ENCODE measurements around the gene OR4A16. TPM values are rescaled to one million over a fixed set of nuclear protein-coding genes. Genes with fewer than 3 reads are reported as not detected.

Gene OR4A16
- not detected for total RNA-seq

GRCh38 chr11:55342901-55343300 lies at the start of gene OR4A16:
OR4A16 (plus strand) TSS chr11:55343201; CDS start chr11:55343201, 0 bp downstream.
- WGBS, 2 donors = 83 to 91% methylated on average over 3 of the region's 3 CpGs
- no peak within 1 kb of the TSS for H3K27ac ChIP-seq
- H3K36me3 ChIP-seq = no peaks in the 10 kb centered on the region
- H3K4me3 ChIP-seq = no peak within 1 kb of the TSS
- no peaks in the 10 kb centered on the region for H3K4me1 ChIP-seq
- no peak for DNase-seq
- TF ChIP-seq EP300 (IDR thresholded peaks at IDR 0.05) (no peak), POLR2A (IDR thresholded peaks at IDR 0.05) (no peak), POLR2AphosphoS5 (IDR thresholded peaks at IDR 0.05) (no peak)
- TF ChIP-seq, protein P1, sequence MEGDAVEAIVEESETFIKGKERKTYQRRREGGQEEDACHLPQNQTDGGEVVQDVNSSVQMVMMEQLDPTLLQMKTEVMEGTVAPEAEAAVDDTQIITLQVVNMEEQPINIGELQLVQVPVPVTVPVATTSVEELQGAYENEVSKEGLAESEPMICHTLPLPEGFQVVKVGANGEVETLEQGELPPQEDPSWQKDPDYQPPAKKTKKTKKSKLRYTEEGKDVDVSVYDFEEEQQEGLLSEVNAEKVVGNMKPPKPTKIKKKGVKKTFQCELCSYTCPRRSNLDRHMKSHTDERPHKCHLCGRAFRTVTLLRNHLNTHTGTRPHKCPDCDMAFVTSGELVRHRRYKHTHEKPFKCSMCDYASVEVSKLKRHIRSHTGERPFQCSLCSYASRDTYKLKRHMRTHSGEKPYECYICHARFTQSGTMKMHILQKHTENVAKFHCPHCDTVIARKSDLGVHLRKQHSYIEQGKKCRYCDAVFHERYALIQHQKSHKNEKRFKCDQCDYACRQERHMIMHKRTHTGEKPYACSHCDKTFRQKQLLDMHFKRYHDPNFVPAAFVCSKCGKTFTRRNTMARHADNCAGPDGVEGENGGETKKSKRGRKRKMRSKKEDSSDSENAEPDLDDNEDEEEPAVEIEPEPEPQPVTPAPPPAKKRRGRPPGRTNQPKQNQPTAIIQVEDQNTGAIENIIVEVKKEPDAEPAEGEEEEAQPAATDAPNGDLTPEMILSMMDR (IDR thresholded peaks at IDR 0.05) = no peak
- ATAC-seq (ENCODE audit: low FRiP score in 2 of 2) = no peak
- no peaks in the 10 kb centered on the region for H3K27me3 ChIP-seq
- H3K9me3 ChIP-seq = peaks cover 0 to 3% (median 0%) of the 10 kb centered on the region in 4 donors

DNA sequence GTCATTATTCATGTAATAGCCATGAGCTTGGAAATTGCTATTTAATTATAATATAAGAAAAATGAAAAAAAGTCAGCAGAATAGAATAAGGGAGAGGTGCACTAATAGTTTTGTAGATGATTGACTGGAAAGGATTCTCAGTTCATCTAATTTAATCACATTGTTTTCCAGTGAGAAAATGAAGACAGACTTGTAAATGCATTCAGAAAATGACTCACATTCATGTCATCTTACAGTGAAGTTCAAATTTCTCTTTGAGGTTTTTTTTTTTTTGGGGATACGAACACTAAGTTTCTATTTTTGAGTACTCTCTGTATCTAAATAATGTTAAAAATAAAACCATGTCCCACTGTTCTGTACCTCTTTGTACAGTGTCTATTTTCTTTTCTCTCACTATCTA lies 18.5 kb upstream of the OR4A16 start:
- no peak overlapping the region for H3K4me3 ChIP-seq
- no peaks in the 10 kb centered on the region for H3K4me1 ChIP-seq
- DNase-seq (no peak), ATAC-seq (ENCODE audit: low FRiP score in 2 of 2) (no peak)
- no peaks in the 10 kb centered on the region for H3K9me3 ChIP-seq
- no peak overlapping the region for H3K27ac ChIP-seq
- TF ChIP-seq POLR2A (IDR thresholded peaks at IDR 0.05) = no peak
- TF ChIP-seq, protein P1 (IDR thresholded peaks at IDR 0.05) = no peak
- no peak for TF ChIP-seq EP300 (IDR thresholded peaks at IDR 0.05)
- TF ChIP-seq POLR2AphosphoS5 (IDR thresholded peaks at IDR 0.05) = no peak
- H3K27me3 ChIP-seq = no peaks in the 10 kb centered on the region
- H3K36me3 ChIP-seq = no peaks in the 10 kb centered on the region
- 83 to 84% methylated on average over 1 of the region's 1 CpG for WGBS, 2 donors

DNA sequence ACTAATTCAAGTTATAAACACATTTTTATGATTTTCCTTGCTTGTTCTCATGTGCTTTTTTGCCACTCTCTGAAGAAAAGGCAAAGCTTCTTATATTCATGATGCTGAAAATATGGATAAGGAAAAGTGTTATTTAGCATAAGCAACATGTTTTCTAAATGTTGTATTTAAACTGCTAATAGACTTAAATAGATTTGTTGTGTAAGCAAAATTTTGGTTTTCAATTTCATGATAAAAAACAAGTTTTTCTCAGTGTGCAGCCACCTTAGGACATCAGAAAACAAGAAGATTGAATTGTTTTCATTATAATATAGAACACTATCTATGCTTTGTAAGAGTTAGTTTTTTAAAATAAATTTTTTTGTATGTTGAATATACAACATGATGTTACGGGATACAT lies 2.3 kb downstream of the OR4A16 start:
- no peak overlapping the region for H3K27ac ChIP-seq
- no peaks in the 10 kb centered on the region for H3K27me3 ChIP-seq
- no peak for TF ChIP-seq POLR2AphosphoS5 (IDR thresholded peaks at IDR 0.05)
- TF ChIP-seq, protein P1 (IDR thresholded peaks at IDR 0.05) = no peak
- TF ChIP-seq EP300 (IDR thresholded peaks at IDR 0.05) = no peak
- no peak for TF ChIP-seq POLR2A (IDR thresholded peaks at IDR 0.05)
- no peak for ATAC-seq (ENCODE audit: low FRiP score in 2 of 2)
- peaks cover 0 to 6% (median 0%) of the 10 kb centered on the region in 4 donors for H3K9me3 ChIP-seq
- 93 to 94% methylated on average over 1 of the region's 1 CpG for WGBS, 2 donors
- no peaks in the 10 kb centered on the region for H3K36me3 ChIP-seq
- no peak for DNase-seq
- H3K4me3 ChIP-seq = no peak overlapping the region
- no peaks in the 10 kb centered on the region for H3K4me1 ChIP-seq

GRCh38 chr11:55349032-55349431 lies 6.0 kb downstream of the OR4A16 start:
- Histone ChIP-seq H3K27me3 (no peaks in the 10 kb centered on the region), H3K36me3 (no peaks in the 10 kb centered on the region), H3K9me3 (peaks cover 0 to 6% (median 0%) of the 10 kb centered on the region in 4 donors), H3K4me1 (no peaks in the 10 kb centered on the region), H3K4me3 (no peak overlapping the region), H3K27ac (no peak overlapping the region)
- TF ChIP-seq POLR2A (IDR thresholded peaks at IDR 0.05) (no peak), POLR2AphosphoS5 (IDR thresholded peaks at IDR 0.05) (no peak), EP300 (IDR thresholded peaks at IDR 0.05) (no peak)
- TF ChIP-seq, protein P1 (IDR thresholded peaks at IDR 0.05) = no peak
- ATAC-seq (ENCODE audit: low FRiP score in 2 of 2) = no peak
- 14 to 15% methylated on average over 1 of the region's 1 CpG for WGBS, 2 donors
- DNase-seq = no peak

GRCh38 chr11:55357560-55358184 lies 14.7 kb downstream of the OR4A16 start:
- H3K4me3 ChIP-seq = no peak overlapping the region
- no peak overlapping the region for H3K27ac ChIP-seq
- no peak for TF ChIP-seq POLR2AphosphoS5 (IDR thresholded peaks at IDR 0.05)
- no peak for TF ChIP-seq POLR2A (IDR thresholded peaks at IDR 0.05)
- TF ChIP-seq, protein P1 (IDR thresholded peaks at IDR 0.05) = no peak
- no peak for TF ChIP-seq EP300 (IDR thresholded peaks at IDR 0.05)
- no peaks in the 10 kb centered on the region for H3K27me3 ChIP-seq
- DNase-seq = no peak
- 8% methylated on average over 1 of the region's 1 CpG; no CpG with 5 or more reads in 1 of the 2 donors for WGBS, 2 donors
- H3K4me1 ChIP-seq = no peaks in the 10 kb centered on the region
- H3K9me3 ChIP-seq = peaks cover 0 to 3% (median 0%) of the 10 kb centered on the region in 4 donors
- ATAC-seq (ENCODE audit: low FRiP score in 2 of 2) = no peak
- no peaks in the 10 kb centered on the region for H3K36me3 ChIP-seq

All from upper lobe of left lung (tissue), 6 donors.